GM21423 (cell line): Measurements from ENCODE around the gene CCDC33.
"Not testable (repeated sequence)": the region's sequence is repeated elsewhere in the genome, so short reads cannot be mapped to it uniquely, and the experiment has no call there.

Experiments used
- ATAC-seq: cut with Tn5 transposase; IDR thresholded peaks from one replicate; pipeline ENCODE4 v1.9.1; 2021; ENCODE audit warnings: mild to moderate bottlenecking, moderate library complexity; ENCODE audit not compliant: unreplicated experiment

Gene CCDC33

GRCh38 chr15:74352393-74352910, 116.3 kb downstream of the CCDC33 start:
- no peak for ATAC-seq

GRCh38 chr15:74353992-74354391, 117.9 kb downstream of the CCDC33 start:
- ATAC-seq = not testable (repeated sequence)

- ATAC-seq = not testable (repeated sequence)
Measured at GRCh38 chr15:74356050-74356449, 119.9 kb downstream of the CCDC33 start.

GRCh38 chr15:74357514-74357913, 121.4 kb downstream of the CCDC33 start:
- not testable (repeated sequence) for ATAC-seq

- ATAC-seq = not testable (repeated sequence)
Measured at GRCh38 chr15:74359376-74359775, 123.2 kb downstream of the CCDC33 start.

GRCh38 chr15:74360855-74361254, 124.7 kb downstream of the CCDC33 start:
- not testable (repeated sequence) for ATAC-seq

- no peak for ATAC-seq
Measured at GRCh38 chr15:74362482-74362881, 126.4 kb downstream of the CCDC33 start.

- ATAC-seq = no peak
Measured at GRCh38 chr15:74364936-74365597, 128.9 kb downstream of the CCDC33 start.

- ATAC-seq = no peak
Measured at GRCh38 chr15:74365598-74366445, 129.7 kb downstream of the CCDC33 start.

- no peak for ATAC-seq
Measured at GRCh38 chr15:74367296-74367854, 131.2 kb downstream of the CCDC33 start, which contains the start of gene CYP11A1. CYP11A1 (minus strand) TSS chr15:74367646; CDS start chr15:74367585, 61 bp downstream.

GRCh38 chr15:74368121-74368520, 132.0 kb downstream of the CCDC33 start:
- ATAC-seq = no peak

GRCh38 chr15:74369084-74369745, 133.1 kb downstream of the CCDC33 start:
- no peak for ATAC-seq

GRCh38 chr15:74369756-74370155, 133.6 kb downstream of the CCDC33 start:
- ATAC-seq = no peak

- ATAC-seq = no peak
Measured at GRCh38 chr15:74370471-74370870, 134.3 kb downstream of the CCDC33 start.

- no peak for ATAC-seq
Measured at GRCh38 chr15:74373056-74373650, 137.0 kb downstream of the CCDC33 start.

GRCh38 chr15:74373731-74374647, 137.9 kb downstream of the CCDC33 start:
- peak; percentile 73 for ATAC-seq

- ATAC-seq = no peak
Measured at GRCh38 chr15:74374648-74375302, 138.6 kb downstream of the CCDC33 start.

- ATAC-seq = no peak
Measured at GRCh38 chr15:74375303-74375693, 139.2 kb downstream of the CCDC33 start.

- ATAC-seq = no peak
Measured at GRCh38 chr15:74376226-74376625, 140.1 kb downstream of the CCDC33 start.
